K562 (cell line): ENCODE data around the gene HOXB8. TPM values are rescaled to one million over a fixed set of nuclear protein-coding genes. Genes with fewer than 3 reads are reported as not detected.

ENCODE experiments used
- MNT ChIP-seq, 2 experiments: fragments of 450-650 bp; conservative IDR thresholded peaks; 2 replicates each; pipeline ENCODE4 v1.6.1; 2017; ENCODE audit warnings: mild to moderate bottlenecking in 2 of 2, moderate library complexity in 2 of 2
- ZBTB43 ChIP-seq: sonication (generic); formaldehyde crosslinking; IDR thresholded peaks from 2 replicates; pipeline ENCODE4 v1.8.0; 2023; ENCODE audit warnings: mild to moderate bottlenecking, missing genetic modification reagents
- ZNF280B ChIP-seq: fragments of 250-450 bp; sonication (Bioruptor Pico); IDR thresholded peaks from 2 replicates; pipeline ENCODE4 v1.5.1; 2021; ENCODE audit warnings: mild to moderate bottlenecking
- ZNF584 ChIP-seq: fragments of 200-800 bp; sonication (Bioruptor generic); IDR thresholded peaks from 2 replicates; pipeline ENCODE4 v1.6.1; 2016; ENCODE audit warnings: low read depth, mild to moderate bottlenecking, missing genetic modification characterization, missing compliant biosample characterization
- polyA plus RNA-seq, 8 experiments: library from polyadenylated mRNA; depleted of rRNA in 4 of 8; stranded (reverse) in 5 of 8; unstranded in 3 of 8; fragments of >200 nt; fragmentation: Nextera tagmentation in 2 of 8; fragmentation: Illumina TruSeq in 1 of 8; extraction: Ambion mirVana in 2 of 8; extraction: Trizol in 1 of 8; gene quantifications; 2 replicates each; pipeline versions ENCODE4 v1.2.1 to v1.2.3, GENCODE V29; 2011 to 2014; ENCODE audit warnings: inconsistent platforms in 1 of 8, missing spikeins in 1 of 8
- total RNA-seq, 7 experiments: library from RNA; depleted of rRNA in 6 of 7; stranded (reverse); fragments of >200 nt in 6 of 7; fragmentation: Illumina TruSeq in 2 of 7; extraction: Trizol in 2 of 7; gene quantifications; 2 replicates each; pipeline versions ENCODE4 v1.2.1 to v1.2.3, GENCODE V29; 2011 to 2021; ENCODE audit warnings: low replicate concordance in 1 of 7

The HOXB8 gene
- total and polyA plus RNA-seq, 9 of the 15 experiments (the other 6 are each of a cell fraction or from before 2014, with no cell fraction given), result 0.52 to 23.8 (median 3.6) TPM

GRCh38 chr17:48603959-48604769 is 10.9 kb downstream of the HOXB8 start (continued):
- TF ChIP-seq MNT (conservative IDR thresholded peaks at IDR 0.05) (no peak), ZNF280B (CRISPR knock-in tag) (no peak), ZBTB43 (no peak), ZNF584 (CRISPR knock-in tag) (no peak)
